Progenitor cell of endocrine pancreas (in vitro differentiated cells): ENCODE measurements around the gene LTV1. TPM values are rescaled to one million over a fixed set of nuclear protein-coding genes. Genes with fewer than 3 reads are reported as not detected.

ENCODE experiments used
- DNase-seq: peaks from one replicate; pipeline ENCODE4 v3.0.0; 2021; ENCODE audit warnings: low spot score; ENCODE audit not compliant: unreplicated experiment
- H3K27ac Mint-ChIP-seq: 2 replicates; pipeline ENCODE4 v1.8.0; 2021; ENCODE audit warnings: mild to moderate bottlenecking, moderate library complexity, mixed read lengths
- H3K27me3 Mint-ChIP-seq: 2 replicates; pipeline ENCODE4 v1.8.0; 2021; ENCODE audit warnings: mixed read lengths
- H3K36me3 Mint-ChIP-seq: 2 replicates; pipeline ENCODE4 v1.8.0; 2022; ENCODE audit warnings: mixed read lengths; ENCODE audit not compliant: insufficient read depth
- H3K4me1 Mint-ChIP-seq: 2 replicates; pipeline ENCODE4 v1.8.0; 2021; ENCODE audit warnings: low read depth, mixed read lengths
- H3K4me3 Mint-ChIP-seq: 2 replicates; pipeline ENCODE4 v1.8.0; 2021; ENCODE audit warnings: low read depth, mild to moderate bottlenecking, moderate library complexity, mixed read lengths
- H3K9me3 Mint-ChIP-seq: 2 replicates; pipeline ENCODE4 v1.8.0; 2021; ENCODE audit warnings: low read depth, mixed read lengths
- CTCF ChIP-seq: fragments of 200-600 bp; sonication (generic); IDR thresholded peaks from one replicate; pipeline ENCODE4 v1.5.0; 2021; ENCODE audit warnings: antibody characterized with exemption, mild to moderate bottlenecking; ENCODE audit not compliant: unreplicated experiment
- total RNA-seq: library from RNA; stranded (reverse); gene quantifications from 2 replicates; pipeline ENCODE4 v1.2.1, GENCODE V29; 2021

LTV1 gene
- total RNA-seq, 1 donor from 2014 or later: 21.8 TPM

GRCh38 chr6:143821359-143821758 is 21.8 kb upstream of the LTV1 start:
- H3K36me3 Mint-ChIP-seq: peaks cover 9% of the 10 kb centered on the region
- no peak overlapping the region for H3K4me3 Mint-ChIP-seq
- TF ChIP-seq CTCF: no peak
- H3K27ac Mint-ChIP-seq: no peak overlapping the region
- no peaks in the 10 kb centered on the region for H3K27me3 Mint-ChIP-seq
- DNase-seq: no peak
- no peaks in the 10 kb centered on the region for H3K4me1 Mint-ChIP-seq
- no peaks in the 10 kb centered on the region for H3K9me3 Mint-ChIP-seq

- H3K27ac Mint-ChIP-seq: no peak overlapping the region
- no peaks in the 10 kb centered on the region for H3K4me1 Mint-ChIP-seq
- H3K4me3 Mint-ChIP-seq: no peak overlapping the region
- DNase-seq: no peak
- H3K9me3 Mint-ChIP-seq: no peaks in the 10 kb centered on the region
- TF ChIP-seq CTCF: no peak
- no peaks in the 10 kb centered on the region for H3K27me3 Mint-ChIP-seq
- peaks cover 8% of the 10 kb centered on the region for H3K36me3 Mint-ChIP-seq
Observed at GRCh38 chr6:143822584-143823024, 20.5 kb upstream of the LTV1 start.

- H3K27ac Mint-ChIP-seq: no peak overlapping the region
- TF ChIP-seq CTCF: no peak
- H3K9me3 Mint-ChIP-seq: no peaks in the 10 kb centered on the region
- peaks cover 6% of the 10 kb centered on the region for H3K36me3 Mint-ChIP-seq
- DNase-seq: no peak
- H3K4me3 Mint-ChIP-seq: no peak overlapping the region
- no peaks in the 10 kb centered on the region for H3K4me1 Mint-ChIP-seq
- no peaks in the 10 kb centered on the region for H3K27me3 Mint-ChIP-seq
Observed at GRCh38 chr6:143823548-143823947, 19.6 kb upstream of the LTV1 start.

GRCh38 chr6:143828572-143828971 is 14.6 kb upstream of the LTV1 start:
- Mint-ChIP-seq H3K4me3 (no peak overlapping the region), H3K36me3 (peaks cover 6% of the 10 kb centered on the region), H3K4me1 (no peaks in the 10 kb centered on the region), H3K27me3 (no peaks in the 10 kb centered on the region), H3K27ac (no peak overlapping the region), H3K9me3 (no peaks in the 10 kb centered on the region)
- no peak for DNase-seq
- no peak for TF ChIP-seq CTCF

GRCh38 chr6:143836150-143836549 is 7.0 kb upstream of the LTV1 start:
- H3K4me3 Mint-ChIP-seq: no peak overlapping the region
- no peak for DNase-seq
- no peak for TF ChIP-seq CTCF

More at GRCh38 chr6:143836150-143836549, 7.0 kb upstream of the LTV1 start:
- Mint-ChIP-seq H3K27ac (no peak overlapping the region), H3K9me3 (no peaks in the 10 kb centered on the region), H3K4me1 (peaks cover 2% of the 10 kb centered on the region), H3K27me3 (no peaks in the 10 kb centered on the region), H3K36me3 (peaks cover 2% of the 10 kb centered on the region)
